ENCODE data around the gene AMBP. TPM values are rescaled to one million over a fixed set of nuclear protein-coding genes. Genes with fewer than 3 reads are reported as not detected.
A peak's percentile ranks its signal among the peaks of the same experiment; 100 is the strongest.

AMBP gene
- total RNA-seq, 1 experiment from 2014 or later = 0.20 TPM

DNA sequence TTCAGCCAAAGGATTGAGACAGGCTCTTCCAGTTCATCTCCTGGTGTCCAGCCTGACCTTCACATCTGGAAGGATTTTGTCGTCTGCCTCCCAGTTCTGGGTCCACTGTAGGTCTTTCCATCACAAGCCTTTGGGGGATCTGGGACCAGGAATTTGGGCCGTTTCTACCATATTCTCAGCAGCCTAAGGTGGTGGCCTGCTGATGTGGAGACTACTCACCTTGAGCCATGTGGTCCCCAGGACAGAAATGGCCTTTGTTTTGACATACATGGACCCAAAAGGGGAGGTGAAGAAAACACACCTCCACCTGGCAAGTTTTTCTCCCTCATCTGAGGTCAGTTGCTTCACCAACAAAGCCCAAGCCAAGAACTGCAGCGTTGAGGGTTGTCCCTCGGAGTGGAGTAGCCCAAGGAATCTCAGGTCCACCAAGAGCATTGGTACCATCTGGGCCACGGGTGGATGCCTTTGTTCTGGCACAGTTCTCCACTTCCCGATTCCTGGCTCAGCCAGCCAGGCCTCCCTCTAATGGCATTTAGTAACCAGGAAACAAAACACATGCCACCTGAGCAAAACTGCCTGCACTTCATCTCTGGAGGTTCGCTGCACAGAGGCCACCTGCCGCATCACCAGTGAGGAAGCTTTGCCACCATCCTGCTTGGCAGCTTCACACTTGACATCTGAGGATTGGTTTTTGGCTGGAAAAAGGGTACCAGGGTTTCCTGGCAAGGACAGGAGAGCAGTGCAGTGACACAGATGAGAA, 24.7 kb downstream of the AMBP start:
- Histone ChIP-seq H4K20me1 (ENCODE audit: control insufficient read depth, insufficient read depth, insufficient read length) (no peaks in the 10 kb centered on the region), H3K79me1 (ENCODE audit: insufficient read depth, low read depth, low read length, poor library complexity, severe bottlenecking) (no peaks in the 10 kb centered on the region), H3K18ac (ENCODE audit: insufficient read length, low read depth, low read length) (no peak overlapping the region), H4K8ac (replicated peaks; ENCODE audit: insufficient read length, low read depth, low read length) (no peak overlapping the region), H4K91ac (ENCODE audit: insufficient read length, low read depth, low read length) (no peak overlapping the region), H3K56ac (ENCODE audit: insufficient read length, low read depth, low read length) (no peak overlapping the region), H3K4me1 (ENCODE audit: insufficient read depth, low read length) (no peaks in the 10 kb centered on the region), H4K5ac (ENCODE audit: insufficient read length, low read depth, low read length) (no peak overlapping the region), H3K9me3 (ENCODE audit: control insufficient read depth, low read depth, low read length) (no peaks in the 10 kb centered on the region), H3K23me2 (ENCODE audit: insufficient read length, low read depth, low read length, poor library complexity, severe bottlenecking) (no peaks in the 10 kb centered on the region), H2AK5ac (ENCODE audit: insufficient read length, low read length) (no peak overlapping the region), H3K14ac (ENCODE audit: insufficient read depth, low read length) (no peak overlapping the region), H3K23ac (ENCODE audit: insufficient read length, low read depth, low read length) (no peak overlapping the region), H3K9ac (ENCODE audit: extremely low read depth, insufficient read length, low read length) (no peak overlapping the region), H2AFZ (ENCODE audit: low read length) (no peak overlapping the region), H3T11ph (ENCODE audit: low read length) (no peak overlapping the region), H3K27ac (ENCODE audit: insufficient read length, low read depth, low read length) (no peak overlapping the region), H2BK15ac (ENCODE audit: low read depth, low read length) (no peak overlapping the region), H2BK120ac (ENCODE audit: low read depth, low read length, poor library complexity, severe bottlenecking) (no peak overlapping the region), H3K4ac (ENCODE audit: low read depth, low read length) (no peak overlapping the region), H2BK12ac (ENCODE audit: insufficient read length, low read depth, low read length) (no peak overlapping the region), H2BK5ac (ENCODE audit: insufficient read length, low read length) (no peak overlapping the region), H2BK20ac (ENCODE audit: low read depth, low read length, poor library complexity, severe bottlenecking) (no peak overlapping the region), H3K79me2 (ENCODE audit: insufficient read depth, low read length) (no peaks in the 10 kb centered on the region), H3K4me2 (ENCODE audit: insufficient read depth, insufficient read length, low read length) (no peak overlapping the region), H3K27me3 (ENCODE audit: insufficient read depth, low read length) (no peaks in the 10 kb centered on the region)
- Mint-ChIP-seq H3K27ac (no peak overlapping the region), H3K4me1 (peaks cover 2 to 11% of the 10 kb centered on the region in 2 experiments), H3K36me3 (ENCODE audit: insufficient read depth in 1 of 3, low read depth in 3 of 3) (peaks cover 16 to 52% (median 43%) of the 10 kb centered on the region in 3 experiments; a peak in 6 of 7 replicates), H3K4me3 (no peak overlapping the region), H3K27me3 (ENCODE audit: low read depth) (no peaks in the 10 kb centered on the region), H3K9me3 (no peaks in the 10 kb centered on the region; a peak in 1 of 5 replicates)
- peak; percentile 17 for DNase-seq
- TF ChIP-seq, protein P1, sequence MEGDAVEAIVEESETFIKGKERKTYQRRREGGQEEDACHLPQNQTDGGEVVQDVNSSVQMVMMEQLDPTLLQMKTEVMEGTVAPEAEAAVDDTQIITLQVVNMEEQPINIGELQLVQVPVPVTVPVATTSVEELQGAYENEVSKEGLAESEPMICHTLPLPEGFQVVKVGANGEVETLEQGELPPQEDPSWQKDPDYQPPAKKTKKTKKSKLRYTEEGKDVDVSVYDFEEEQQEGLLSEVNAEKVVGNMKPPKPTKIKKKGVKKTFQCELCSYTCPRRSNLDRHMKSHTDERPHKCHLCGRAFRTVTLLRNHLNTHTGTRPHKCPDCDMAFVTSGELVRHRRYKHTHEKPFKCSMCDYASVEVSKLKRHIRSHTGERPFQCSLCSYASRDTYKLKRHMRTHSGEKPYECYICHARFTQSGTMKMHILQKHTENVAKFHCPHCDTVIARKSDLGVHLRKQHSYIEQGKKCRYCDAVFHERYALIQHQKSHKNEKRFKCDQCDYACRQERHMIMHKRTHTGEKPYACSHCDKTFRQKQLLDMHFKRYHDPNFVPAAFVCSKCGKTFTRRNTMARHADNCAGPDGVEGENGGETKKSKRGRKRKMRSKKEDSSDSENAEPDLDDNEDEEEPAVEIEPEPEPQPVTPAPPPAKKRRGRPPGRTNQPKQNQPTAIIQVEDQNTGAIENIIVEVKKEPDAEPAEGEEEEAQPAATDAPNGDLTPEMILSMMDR (conservative IDR thresholded peaks at IDR 0.05) = no peak
- WGBS (ENCODE audit: extremely low coverage, insufficient read length, low lambda C conversion rate) = no CpG with 5 or more reads among the region's 8 CpGs
